Osteocyte (in vitro differentiated cells): ENCODE results near the gene GDF15. TPM values are rescaled to one million over a fixed set of nuclear protein-coding genes. Genes with fewer than 3 reads are reported as not detected.
A peak's percentile ranks its signal among the peaks of the same experiment; 100 is the strongest.
"Not testable (repeated sequence)": the region's sequence is repeated elsewhere in the genome, so short reads cannot be mapped to it uniquely, and the experiment has no call there.

ENCODE experiments used
- DNase-seq: peaks from one replicate; pipeline ENCODE4 v3.0.0; 2021; ENCODE audit warnings: mixed read lengths; ENCODE audit not compliant: unreplicated experiment; ENCODE audit errors: extremely low spot score
- H3K27ac Mint-ChIP-seq: one replicate; pipeline ENCODE4 v1.8.0; 2021; ENCODE audit warnings: mild to moderate bottlenecking, mixed read lengths; ENCODE audit not compliant: unreplicated experiment
- H3K27me3 Mint-ChIP-seq: one replicate; pipeline ENCODE4 v1.8.0; 2021; ENCODE audit warnings: mixed read lengths; ENCODE audit not compliant: unreplicated experiment
- H3K36me3 Mint-ChIP-seq: one replicate; pipeline ENCODE4 v1.8.0; 2021; ENCODE audit warnings: mixed read lengths; ENCODE audit not compliant: unreplicated experiment
- H3K4me1 Mint-ChIP-seq: one replicate; pipeline ENCODE4 v1.8.0; 2021; ENCODE audit warnings: mixed read lengths; ENCODE audit not compliant: unreplicated experiment
- H3K4me3 Mint-ChIP-seq: one replicate; pipeline ENCODE4 v1.8.0; 2021; ENCODE audit warnings: mild to moderate bottlenecking, moderate library complexity, mixed read lengths; ENCODE audit not compliant: unreplicated experiment
- H3K9me3 Mint-ChIP-seq: one replicate; pipeline ENCODE4 v1.8.0; 2021; ENCODE audit warnings: mixed read lengths; ENCODE audit not compliant: unreplicated experiment
- CTCF ChIP-seq: fragments of 200-600 bp; sonication (generic); IDR thresholded peaks from 2 replicates; pipeline ENCODE4 v1.5.0; 2021; ENCODE audit warnings: antibody characterized with exemption, mild to moderate bottlenecking, moderate library complexity
- total RNA-seq: library from RNA; stranded (reverse); gene quantifications from 2 replicates; pipeline ENCODE4 v1.2.1, GENCODE V29; 2021

Gene GDF15
- total RNA-seq, 1 donor from 2014 or later = 47.9 TPM

- H3K4me1 Mint-ChIP-seq = peaks cover 20% of the 10 kb centered on the region
- no peak overlapping the region for H3K4me3 Mint-ChIP-seq
- peak; percentile 56 for TF ChIP-seq CTCF
- H3K27ac Mint-ChIP-seq = peak overlapping the region; percentile 56
- H3K9me3 Mint-ChIP-seq = no peaks in the 10 kb centered on the region
- H3K36me3 Mint-ChIP-seq = no peaks in the 10 kb centered on the region
- H3K27me3 Mint-ChIP-seq = peaks cover 3% of the 10 kb centered on the region
- DNase-seq = no peak
Measured at GRCh38 chr19:18401580-18402112, 15.7 kb downstream of the GDF15 start.

GRCh38 chr19:18402455-18403248 is 16.7 kb downstream of the GDF15 start:
- H3K27me3 Mint-ChIP-seq, DNase-seq, H3K9me3 Mint-ChIP-seq, H3K36me3 Mint-ChIP-seq, H3K27ac Mint-ChIP-seq, H3K4me3 Mint-ChIP-seq: not testable (repeated sequence)
- H3K4me1 Mint-ChIP-seq = peaks cover 20% of the 10 kb centered on the region

DNA sequence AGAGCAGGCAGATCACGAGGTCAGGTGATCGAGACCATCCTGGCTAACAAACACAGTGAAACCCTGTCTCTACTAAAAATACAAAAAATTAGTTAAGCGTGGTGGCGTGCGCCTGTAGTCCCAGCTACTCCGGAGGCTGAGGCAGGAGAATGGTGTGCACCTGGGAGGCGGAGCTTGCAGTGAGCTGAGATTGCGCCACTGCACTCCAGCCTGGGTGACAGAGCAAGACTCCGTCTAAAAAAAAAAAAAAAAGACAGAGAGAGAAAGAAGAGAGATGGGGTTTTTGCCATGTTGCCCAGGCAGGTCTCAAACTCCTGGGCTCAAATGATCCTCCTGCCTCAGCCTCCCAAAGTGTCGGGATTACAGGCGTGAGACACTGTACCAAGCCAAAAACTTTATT is 19.8 kb downstream of the GDF15 start:
- not testable (repeated sequence) for H3K9me3 Mint-ChIP-seq

GRCh38 chr19:18406749-18407148 is 20.8 kb downstream of the GDF15 start:
- H3K27me3 Mint-ChIP-seq = no peaks in the 10 kb centered on the region

More for the DNA sequence above, 19.8 kb downstream of the GDF15 start:
- not testable (repeated sequence) for H3K27ac Mint-ChIP-seq, DNase-seq, H3K4me3 Mint-ChIP-seq, H3K36me3 Mint-ChIP-seq, H3K27me3 Mint-ChIP-seq
- peaks cover 12% of the 10 kb centered on the region for H3K4me1 Mint-ChIP-seq

GRCh38 chr19:18408053-18408476 is 22.1 kb downstream of the GDF15 start:
- Mint-ChIP-seq H3K27me3 (no peaks in the 10 kb centered on the region), H3K36me3 (no peaks in the 10 kb centered on the region), H3K4me3 (no peak overlapping the region), H3K4me1 (peaks cover 4% of the 10 kb centered on the region), H3K27ac (no peak overlapping the region), H3K9me3 (no peaks in the 10 kb centered on the region)
- peak; percentile 44 for TF ChIP-seq CTCF
- no peak for DNase-seq

More at GRCh38 chr19:18406749-18407148, 20.8 kb downstream of the GDF15 start:
- Mint-ChIP-seq H3K36me3 (no peaks in the 10 kb centered on the region), H3K27ac (no peak overlapping the region), H3K4me1 (peaks cover 8% of the 10 kb centered on the region), H3K9me3 (no peaks in the 10 kb centered on the region), H3K4me3 (no peak overlapping the region)
- no peak for TF ChIP-seq CTCF
- no peak for DNase-seq

DNA sequence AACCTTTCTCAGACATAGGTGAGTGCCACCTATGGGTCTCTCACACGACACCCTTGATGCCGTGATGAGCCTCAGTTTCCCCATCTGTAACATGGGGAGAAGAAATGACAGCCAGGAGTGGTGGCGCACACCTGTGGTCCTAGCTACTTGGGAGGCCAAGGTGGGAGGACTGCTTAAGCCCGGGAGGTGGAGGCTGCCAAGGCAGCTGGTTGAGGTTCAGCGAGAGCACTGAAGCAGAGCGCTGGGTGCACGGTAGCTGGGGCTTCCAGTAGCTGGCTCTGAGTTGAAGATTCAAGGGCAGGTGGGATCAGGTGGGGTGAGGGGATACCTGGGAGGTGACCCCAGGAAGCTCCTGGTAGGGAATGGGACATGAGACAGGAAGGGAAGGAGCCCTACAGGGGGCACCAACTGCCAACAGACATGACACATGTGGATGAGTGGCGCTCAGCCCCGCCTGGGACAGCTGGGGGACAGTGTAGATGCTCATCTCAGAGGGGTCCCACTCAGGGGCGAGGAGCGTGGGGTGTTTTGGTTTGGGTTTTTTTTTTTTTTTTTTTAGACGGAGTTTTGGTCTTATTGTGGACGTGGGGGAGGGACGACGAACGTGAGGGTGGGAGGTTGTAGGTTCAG is 26.8 kb downstream of the GDF15 start:
- Mint-ChIP-seq H3K9me3 (no peaks in the 10 kb centered on the region), H3K4me3 (no peak overlapping the region), H3K4me1 (peaks cover 38% of the 10 kb centered on the region), H3K27me3 (no peaks in the 10 kb centered on the region), H3K36me3 (no peaks in the 10 kb centered on the region), H3K27ac (no peak overlapping the region)
- DNase-seq = no peak
- TF ChIP-seq CTCF = no peak
